OCI-LY7 (cell line): Measurements from ENCODE around the gene FAM47E.

Experiments used
- EZH2phosphoT487 ChIP-seq: fragments of 200-600 bp; sonication (generic); IDR thresholded peaks from 2 replicates; pipeline ENCODE4 v1.6.1; 2018; ENCODE audit warnings: low read depth, borderline replicate concordance, mild to moderate bottlenecking, mixed run types, antibody characterized with exemption, low read length, moderate library complexity, mixed read lengths
- TF ChIP-seq, protein P1 (sequence below): fragments of 200-600 bp; sonication (generic); conservative IDR thresholded peaks from 2 replicates; pipeline ENCODE4 v1.5.1; 2014; ENCODE audit warnings: mild to moderate bottlenecking, antibody characterized with exemption, low read length, moderate library complexity, mixed read lengths

- TF ChIP-seq, protein P1, sequence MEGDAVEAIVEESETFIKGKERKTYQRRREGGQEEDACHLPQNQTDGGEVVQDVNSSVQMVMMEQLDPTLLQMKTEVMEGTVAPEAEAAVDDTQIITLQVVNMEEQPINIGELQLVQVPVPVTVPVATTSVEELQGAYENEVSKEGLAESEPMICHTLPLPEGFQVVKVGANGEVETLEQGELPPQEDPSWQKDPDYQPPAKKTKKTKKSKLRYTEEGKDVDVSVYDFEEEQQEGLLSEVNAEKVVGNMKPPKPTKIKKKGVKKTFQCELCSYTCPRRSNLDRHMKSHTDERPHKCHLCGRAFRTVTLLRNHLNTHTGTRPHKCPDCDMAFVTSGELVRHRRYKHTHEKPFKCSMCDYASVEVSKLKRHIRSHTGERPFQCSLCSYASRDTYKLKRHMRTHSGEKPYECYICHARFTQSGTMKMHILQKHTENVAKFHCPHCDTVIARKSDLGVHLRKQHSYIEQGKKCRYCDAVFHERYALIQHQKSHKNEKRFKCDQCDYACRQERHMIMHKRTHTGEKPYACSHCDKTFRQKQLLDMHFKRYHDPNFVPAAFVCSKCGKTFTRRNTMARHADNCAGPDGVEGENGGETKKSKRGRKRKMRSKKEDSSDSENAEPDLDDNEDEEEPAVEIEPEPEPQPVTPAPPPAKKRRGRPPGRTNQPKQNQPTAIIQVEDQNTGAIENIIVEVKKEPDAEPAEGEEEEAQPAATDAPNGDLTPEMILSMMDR, result no peak
- no peak for TF ChIP-seq EZH2phosphoT487
Measured at GRCh38 chr4:76265631-76266218, 14.2 kb downstream of the FAM47E start.
